Peyer's patch (tissue), 4 donors: ENCODE measurements around the gene MAGI2. TPM values are rescaled to one million over a fixed set of nuclear protein-coding genes. Genes with fewer than 3 reads are reported as not detected.

Experiments used
- DNase-seq, 3 donors: peaks; one replicate each; pipeline ENCODE4 v3.0.0-alpha.2; 2017 to 2019
- H3K27ac ChIP-seq, 4 donors: fragments of 200-600 bp; sonication (generic); one replicate each; pipeline ENCODE4 v1.5.1; 2016 to 2019
- H3K27me3 ChIP-seq, 2 donors: fragments of 200-600 bp; sonication (generic); one replicate each; pipeline ENCODE4 v1.5.1; 2019
- H3K36me3 ChIP-seq, 3 donors: fragments of 200-600 bp; sonication (generic); one replicate each; pipeline ENCODE4 v1.5.1; 2016 to 2019
- H3K4me1 ChIP-seq, 4 donors: fragments of 200-600 bp; sonication (generic); one replicate each; pipeline ENCODE4 v1.5.1; 2016 to 2019
- H3K4me3 ChIP-seq, 4 donors: fragments of 200-600 bp; sonication (generic); 1 replicate in 3 of 4; 2 replicates in 1 of 4; pipeline ENCODE4 v1.5.1; 2016 to 2019; ENCODE audit warnings: mild to moderate bottlenecking in 1 of 4
- H3K9me3 ChIP-seq, 4 donors: fragments of 200-600 bp; sonication (generic); one replicate each; pipeline ENCODE4 v1.5.1; 2016 to 2019; ENCODE audit warnings: mild to moderate bottlenecking in 1 of 4
- CTCF ChIP-seq, 6 experiments: fragments of 450-650 bp in 4 of 6; fragments of 200-600 bp in 2 of 6; sonication (generic) in 1 of 6; IDR thresholded peaks; one replicate each; pipeline ENCODE4 v1.5.1; 2017 to 2019; ENCODE audit warnings: antibody characterized with exemption in 6 of 6, mild to moderate bottlenecking in 3 of 6, moderate library complexity in 1 of 6
- POLR2A ChIP-seq, 2 donors: fragments of 450-650 bp; IDR thresholded peaks; one replicate each; pipeline ENCODE4 v1.5.1; 2017; ENCODE audit warnings: antibody characterized with exemption in 2 of 2, mild to moderate bottlenecking in 2 of 2, moderate library complexity in 2 of 2
- total RNA-seq, 4 donors: library from RNA; depleted of rRNA; stranded (reverse); fragments of >200 nt; gene quantifications; one replicate each; pipeline ENCODE4 v1.1.0, GENCODE V29; 2016

Gene MAGI2
- total RNA-seq, 4 donors from 2014 or later, result 1.6 to 12.4 (median 2.8) TPM

DNA sequence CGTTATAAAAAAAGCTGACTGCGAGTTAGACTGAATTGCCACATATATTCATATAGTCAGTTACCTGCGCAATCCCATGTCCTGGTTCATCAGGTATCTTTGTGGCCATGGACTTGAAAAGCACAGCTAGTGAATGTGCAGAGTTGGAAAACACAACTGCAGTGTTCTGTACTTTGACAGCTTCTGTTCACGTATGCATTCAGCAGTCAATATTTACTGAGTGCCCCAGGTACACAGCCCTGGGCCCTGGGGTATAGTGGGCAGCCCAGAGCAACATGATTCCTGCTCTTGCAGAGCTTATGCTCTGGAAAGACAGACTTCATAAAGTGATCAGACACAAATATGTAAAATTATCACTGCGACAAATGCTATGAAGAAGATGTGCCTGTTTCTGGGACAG is 1341.0 kb downstream of the MAGI2 start:
- no peak for DNase-seq
- Histone ChIP-seq H3K36me3 (no peaks in the 10 kb centered on the region), H3K4me3 (no peak overlapping the region), H3K27ac (no peak overlapping the region), H3K27me3 (no peaks in the 10 kb centered on the region), H3K4me1 (no peaks in the 10 kb centered on the region), H3K9me3 (no peaks in the 10 kb centered on the region)
- no peak for TF ChIP-seq POLR2A (IDR thresholded peaks at IDR 0.05)
- TF ChIP-seq CTCF (IDR thresholded peaks at IDR 0.05), result no peak

DNA sequence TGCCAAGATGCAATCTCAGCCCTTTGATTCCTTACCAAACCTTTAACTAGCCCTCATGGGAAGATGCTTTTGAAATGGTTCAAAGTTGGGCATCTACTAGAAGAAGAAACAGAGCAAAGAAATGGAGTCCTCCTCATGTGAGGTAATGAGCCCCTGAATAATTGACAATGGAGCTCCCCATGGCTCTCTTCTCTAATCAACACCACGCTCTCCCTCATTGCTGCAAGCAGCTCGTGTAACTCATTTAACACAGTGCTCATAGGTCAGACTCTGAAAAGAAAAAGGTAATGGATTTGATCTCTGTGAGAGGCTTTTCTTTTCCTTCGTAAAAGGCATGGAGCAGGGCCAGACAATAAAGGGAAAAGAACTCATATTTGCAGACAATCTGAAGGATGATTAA is 1342.1 kb downstream of the MAGI2 start:
- Histone ChIP-seq H3K27me3 (no peaks in the 10 kb centered on the region), H3K27ac (no peak overlapping the region), H3K4me1 (no peaks in the 10 kb centered on the region), H3K4me3 (no peak overlapping the region), H3K36me3 (no peaks in the 10 kb centered on the region), H3K9me3 (peaks cover 0 to 4% (median 0%) of the 10 kb centered on the region in 4 donors)
- DNase-seq, result no peak
- TF ChIP-seq CTCF (IDR thresholded peaks at IDR 0.05), result no peak
- no peak for TF ChIP-seq POLR2A (IDR thresholded peaks at IDR 0.05)

- Histone ChIP-seq H3K27ac (no peak overlapping the region), H3K9me3 (peaks cover 0 to 4% (median 0%) of the 10 kb centered on the region in 4 donors), H3K4me1 (no peaks in the 10 kb centered on the region), H3K36me3 (no peaks in the 10 kb centered on the region), H3K27me3 (no peaks in the 10 kb centered on the region), H3K4me3 (no peak overlapping the region)
- TF ChIP-seq POLR2A (IDR thresholded peaks at IDR 0.05) (no peak), CTCF (IDR thresholded peaks at IDR 0.05) (no peak)
- DNase-seq, result no peak
These were observed 1350.0 kb downstream of the MAGI2 start for GRCh38 chr7:78103475-78103874.

- H3K9me3 ChIP-seq, result no peaks in the 10 kb centered on the region
- no peak overlapping the region for H3K27ac ChIP-seq
- H3K36me3 ChIP-seq, result no peaks in the 10 kb centered on the region
- no peaks in the 10 kb centered on the region for H3K4me1 ChIP-seq
- TF ChIP-seq POLR2A (IDR thresholded peaks at IDR 0.05) (no peak), CTCF (IDR thresholded peaks at IDR 0.05) (no peak)
- no peaks in the 10 kb centered on the region for H3K27me3 ChIP-seq
- H3K4me3 ChIP-seq, result no peak overlapping the region
- DNase-seq, result no peak
These were observed 1352.4 kb downstream of the MAGI2 start for GRCh38 chr7:78101076-78101475.

DNA sequence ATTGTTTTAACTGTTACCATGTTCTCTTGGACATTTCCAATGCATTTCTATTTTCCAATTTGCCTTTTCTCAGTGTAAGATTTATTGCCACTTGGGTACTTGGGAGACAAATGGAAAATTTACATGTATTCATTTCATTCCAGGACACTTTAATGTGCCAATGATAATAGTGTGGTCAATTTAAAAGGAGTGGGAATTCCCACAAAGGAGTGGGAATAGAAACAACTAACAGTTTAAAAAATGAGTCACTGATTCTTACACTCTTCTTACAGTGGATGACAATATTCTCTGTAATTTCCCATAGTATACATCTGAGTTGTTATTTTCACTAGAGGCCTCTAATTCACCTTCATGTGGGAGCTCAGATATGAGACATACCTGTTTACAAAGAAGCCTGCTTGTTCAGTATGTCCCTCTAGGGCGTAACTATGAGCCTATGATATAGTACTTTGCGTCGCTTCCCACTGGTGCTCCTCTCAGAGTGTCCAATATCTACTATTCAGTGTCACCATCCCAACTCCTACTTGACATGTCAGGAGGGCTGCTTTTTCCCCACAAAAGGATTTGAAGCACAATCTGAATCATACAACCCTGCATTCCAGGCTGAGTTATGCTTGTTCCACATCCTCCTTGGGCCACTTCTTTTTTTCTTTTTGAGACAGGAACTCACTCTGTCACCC is 1353.6 kb downstream of the MAGI2 start:
- no peak overlapping the region for H3K27ac ChIP-seq

More for the DNA sequence above, 1353.6 kb downstream of the MAGI2 start:
- no peaks in the 10 kb centered on the region for H3K36me3 ChIP-seq
- H3K4me1 ChIP-seq, result no peaks in the 10 kb centered on the region
- H3K27me3 ChIP-seq, result no peaks in the 10 kb centered on the region
- DNase-seq, result no peak
- no peak overlapping the region for H3K4me3 ChIP-seq
- TF ChIP-seq POLR2A (IDR thresholded peaks at IDR 0.05) (no peak), CTCF (IDR thresholded peaks at IDR 0.05) (no peak)
- H3K9me3 ChIP-seq, result no peaks in the 10 kb centered on the region
